ENCODE data around the gene GPR137.

GPR137 gene

GRCh38 chr11:64249038-64249437 is 36.6 kb upstream of the GPR137 start:
- no peak for DNase-seq (ENCODE audit: low read depth)

- no peak for DNase-seq (ENCODE audit: low read depth)
Observed at GRCh38 chr11:64249563-64250414, 35.9 kb upstream of the GPR137 start.

DNA sequence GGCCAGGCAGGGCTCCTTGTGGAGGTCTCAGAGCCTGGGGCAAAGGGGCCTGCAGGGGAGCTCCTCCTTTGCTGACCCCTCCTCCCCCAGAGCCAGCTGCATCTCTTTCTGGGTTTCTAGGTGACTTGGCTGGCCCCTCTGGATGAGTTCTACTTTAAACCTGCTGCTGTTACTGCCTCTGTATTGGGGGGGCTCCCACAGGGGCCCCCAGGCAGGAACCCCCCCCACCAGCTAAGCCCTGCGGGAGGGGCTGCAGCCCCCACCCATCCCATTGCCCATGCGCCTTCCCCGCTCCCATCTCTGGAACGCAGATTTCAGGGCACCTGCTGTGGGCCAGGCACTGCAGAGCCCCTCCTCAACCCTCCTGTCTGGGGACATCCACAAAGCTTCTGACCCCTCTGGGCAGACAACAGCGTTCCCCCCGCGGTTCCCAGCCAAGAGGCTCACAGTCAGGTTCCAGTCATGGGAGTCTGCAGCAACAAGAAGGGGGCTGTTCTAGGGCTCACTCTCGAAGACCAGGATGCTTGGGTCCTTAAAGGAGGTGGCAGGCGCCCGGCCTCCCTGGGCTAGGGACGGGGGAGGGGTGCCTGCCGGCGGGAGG is 35.1 kb upstream of the GPR137 start:
- DNase-seq (ENCODE audit: low read depth), result no peak

GRCh38 chr11:64251016-64251752 is 34.5 kb upstream of the GPR137 start, which contains the start of gene PLCB3:
Gene PLCB3 (plus strand): TSS chr11:64251530. CDS start chr11:64251650, 120 bp downstream.
- DNase-seq (ENCODE audit: low read depth), result peak; percentile 70

GRCh38 chr11:64251753-64252002 is 34.0 kb upstream of the GPR137 start:
- no peak for DNase-seq (ENCODE audit: low read depth)

DNA sequence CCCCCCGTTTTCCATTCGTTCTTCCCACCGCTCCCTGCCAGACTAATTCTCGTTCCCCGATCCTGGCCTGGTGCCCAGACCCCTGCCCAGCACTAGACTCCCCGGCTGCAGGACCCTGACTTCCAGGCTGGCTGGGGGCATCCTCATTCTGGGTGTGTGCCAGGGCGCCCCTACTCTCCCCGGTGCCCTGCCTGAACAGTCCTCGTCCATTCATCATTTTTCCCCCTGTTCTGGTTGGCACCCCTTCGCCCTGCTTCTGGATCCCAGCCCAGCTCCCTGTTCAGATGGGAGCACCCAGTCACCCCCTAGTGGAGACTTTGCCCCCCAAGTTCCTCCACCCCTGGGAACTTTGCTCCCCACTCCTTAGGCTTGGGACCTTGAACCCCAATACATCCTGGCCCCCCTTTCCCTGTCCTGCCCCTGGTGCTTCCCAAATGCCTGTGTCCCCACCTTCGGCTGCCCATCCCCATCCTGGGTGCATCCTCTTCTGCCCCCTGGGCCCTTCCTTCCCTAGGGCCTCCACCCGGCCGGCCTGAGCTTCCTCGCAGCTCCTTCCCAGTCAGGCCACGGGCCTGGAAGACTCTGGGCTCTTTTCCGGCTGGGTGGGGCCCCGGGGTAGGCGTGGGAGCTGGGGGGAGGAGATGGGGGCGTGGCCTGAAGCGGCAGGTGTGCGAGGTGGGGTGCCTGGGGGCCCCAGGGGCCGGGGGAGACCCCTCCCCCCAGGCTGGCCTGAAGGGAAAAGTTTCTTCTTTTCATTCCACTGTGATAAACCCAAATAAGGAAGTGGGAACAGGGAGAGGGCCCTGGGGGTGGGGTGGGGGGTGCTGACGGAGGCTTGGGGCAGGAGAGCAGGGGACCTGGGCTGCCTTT is 33.4 kb upstream of the GPR137 start:
- no peak for DNase-seq (ENCODE audit: low read depth)

GRCh38 chr11:64253043-64253442 is 32.6 kb upstream of the GPR137 start:
- no peak for DNase-seq (ENCODE audit: low read depth)

DNA sequence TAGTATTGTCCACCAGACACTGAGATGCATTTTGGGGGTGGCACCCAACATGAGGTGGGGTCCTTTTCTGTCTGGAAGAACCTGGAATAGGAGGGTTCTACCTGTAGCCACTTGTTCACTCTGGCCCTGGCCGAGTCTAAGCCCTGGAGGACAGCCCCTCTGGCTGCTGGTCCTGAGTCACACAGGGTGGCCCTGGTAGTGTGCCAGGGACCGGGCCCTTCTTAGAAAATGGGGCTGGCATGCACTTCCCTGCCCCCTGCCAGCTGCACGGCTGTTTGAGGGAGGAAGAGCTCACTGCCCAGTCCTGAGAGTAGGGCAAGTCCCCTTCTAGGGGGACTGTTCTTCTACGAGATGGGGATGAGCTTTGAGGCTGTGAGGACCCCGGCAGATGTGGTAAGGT is 32.2 kb upstream of the GPR137 start:
- no peak for DNase-seq (ENCODE audit: low read depth)

DNA sequence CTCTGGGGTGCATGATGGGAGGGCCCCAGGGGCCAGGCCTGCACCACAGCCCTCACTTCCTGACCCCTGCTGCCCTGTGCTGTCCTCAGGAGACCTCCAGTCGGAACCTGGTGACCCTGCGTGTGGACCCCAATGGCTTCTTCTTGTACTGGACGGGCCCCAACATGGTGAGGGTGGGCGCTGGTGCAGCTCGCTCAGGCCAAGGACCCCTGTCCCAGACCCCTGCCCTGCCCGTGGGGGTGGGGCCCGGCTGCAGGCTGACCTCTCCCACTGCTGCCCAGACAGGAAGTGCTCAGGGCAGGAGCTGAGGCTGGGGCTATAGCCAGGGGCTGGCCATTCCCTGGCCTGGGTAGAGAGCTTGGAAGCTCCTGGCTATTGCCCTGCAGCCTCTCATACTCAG is 31.3 kb upstream of the GPR137 start:
- no peak for DNase-seq (ENCODE audit: low read depth)

DNA sequence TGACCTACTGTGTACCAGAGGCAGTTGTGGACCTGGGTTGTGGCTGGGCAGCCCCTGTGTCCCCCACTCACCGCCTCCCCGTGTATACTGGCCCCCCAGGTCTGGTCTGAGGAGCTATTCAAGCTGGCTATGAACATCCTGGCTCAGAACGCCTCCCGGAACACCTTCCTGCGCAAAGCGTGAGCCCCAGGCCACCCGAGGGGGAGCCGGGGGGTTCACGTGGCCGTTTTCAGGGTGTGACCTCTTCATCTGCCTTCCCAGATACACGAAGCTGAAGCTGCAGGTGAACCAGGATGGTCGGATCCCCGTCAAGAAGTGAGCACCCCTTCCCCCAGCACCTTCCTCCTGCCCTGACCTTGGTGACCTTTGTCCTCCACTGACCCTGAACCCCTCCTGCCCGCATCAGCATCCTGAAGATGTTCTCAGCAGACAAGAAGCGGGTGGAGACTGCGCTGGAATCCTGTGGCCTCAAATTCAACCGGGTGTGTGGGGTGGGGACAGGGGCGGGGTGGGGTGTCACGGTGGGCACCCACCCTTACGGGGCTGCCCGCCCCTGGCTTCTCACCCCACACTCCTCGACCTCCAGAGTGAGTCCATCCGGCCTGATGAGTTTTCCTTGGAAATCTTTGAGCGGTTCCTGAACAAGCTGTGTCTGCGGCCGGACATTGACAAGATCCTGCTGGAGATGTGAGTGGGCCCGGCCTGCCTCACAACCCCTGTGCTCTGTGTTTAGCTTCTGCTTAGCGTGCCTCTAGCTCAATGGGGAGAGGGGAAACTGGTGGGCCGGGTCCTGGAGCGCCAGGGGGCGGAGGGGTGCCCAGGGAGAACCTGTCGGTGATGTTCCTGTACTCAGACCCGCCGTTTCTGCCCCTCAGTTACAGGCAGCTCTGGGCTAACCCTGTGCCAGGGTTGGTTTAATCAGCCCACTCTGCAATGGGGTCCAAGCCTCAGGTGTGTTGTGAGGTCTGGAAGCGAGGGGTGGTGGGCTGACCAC is 30.2 kb upstream of the GPR137 start:
- no peak for DNase-seq (ENCODE audit: low read depth)

- no peak for DNase-seq (ENCODE audit: low read depth)
Observed at GRCh38 chr11:64256300-64256699, 29.3 kb upstream of the GPR137 start.

DNA sequence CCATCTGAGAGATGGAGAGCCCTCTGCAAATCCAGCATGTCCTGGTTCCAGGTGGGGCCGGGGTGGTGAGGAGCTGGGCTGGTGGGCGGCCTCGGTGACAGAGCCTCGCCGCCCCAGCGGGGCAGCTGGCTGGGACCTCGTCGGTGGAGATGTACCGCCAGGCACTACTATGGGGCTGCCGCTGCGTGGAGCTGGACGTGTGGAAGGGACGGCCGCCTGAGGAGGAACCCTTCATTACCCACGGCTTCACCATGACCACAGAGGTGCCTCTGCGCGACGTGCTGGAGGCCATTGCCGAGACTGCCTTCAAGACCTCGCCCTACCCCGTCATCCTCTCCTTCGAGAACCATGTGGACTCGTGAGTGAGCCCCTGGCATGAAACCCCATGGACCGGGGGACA is 27.3 kb upstream of the GPR137 start:
- no peak for DNase-seq (ENCODE audit: low read depth)

DNA sequence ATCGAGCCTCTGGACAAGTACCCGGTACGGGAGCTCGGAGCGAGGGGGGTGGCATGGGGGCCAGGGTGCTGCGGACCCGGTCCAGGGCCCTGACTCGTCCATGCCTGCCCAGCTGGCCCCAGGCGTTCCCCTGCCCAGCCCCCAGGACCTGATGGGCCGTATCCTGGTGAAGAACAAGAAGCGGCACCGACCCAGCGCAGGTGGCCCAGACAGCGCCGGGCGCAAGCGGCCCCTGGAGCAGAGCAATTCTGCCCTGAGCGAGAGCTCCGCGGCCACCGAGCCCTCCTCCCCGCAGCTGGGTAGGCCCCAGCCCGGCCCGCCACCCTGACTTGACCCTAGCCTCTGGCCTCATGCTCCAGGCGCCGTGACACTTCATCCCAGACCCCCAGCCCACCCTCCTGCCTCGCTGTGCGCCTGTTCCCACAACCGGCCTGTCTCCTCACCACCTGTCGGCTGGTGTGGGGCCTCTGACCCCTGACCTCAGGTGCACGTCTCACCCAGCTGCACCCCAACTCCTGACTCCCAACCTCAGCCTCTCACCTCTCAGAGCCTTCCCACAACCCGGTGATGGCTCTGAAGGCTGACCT is 26.6 kb upstream of the GPR137 start:
- DNase-seq (ENCODE audit: low read depth), result no peak

DNA sequence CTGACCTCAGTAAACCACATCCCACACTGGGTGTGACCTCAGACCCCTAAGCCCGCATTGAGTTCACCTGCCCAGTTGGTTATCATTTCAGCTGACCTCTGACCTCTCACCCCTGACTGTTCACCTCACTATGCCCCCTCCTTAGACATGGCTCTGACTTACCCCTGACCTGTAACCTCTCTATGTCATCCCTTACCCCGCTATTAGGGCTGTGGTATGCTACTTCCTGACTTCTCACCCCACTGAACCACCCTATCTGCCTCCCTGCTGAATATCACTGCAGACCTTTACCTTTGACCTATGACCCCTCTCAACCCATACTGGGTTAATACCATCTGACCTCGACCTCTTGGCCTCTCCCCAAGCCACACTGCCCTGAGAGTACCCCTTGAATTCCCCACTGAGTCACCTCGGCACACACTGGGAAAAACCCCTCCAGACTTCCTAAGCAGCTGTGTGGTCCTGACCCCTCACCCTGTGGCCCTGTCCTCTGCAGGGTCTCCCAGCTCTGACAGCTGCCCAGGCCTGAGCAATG is 26.0 kb upstream of the GPR137 start:
- no peak for DNase-seq (ENCODE audit: low read depth)

- no peak for DNase-seq (ENCODE audit: low read depth)
Observed at GRCh38 chr11:64260147-64260708, 25.4 kb upstream of the GPR137 start.

- no peak for DNase-seq (ENCODE audit: low read depth)
Observed at GRCh38 chr11:64261556-64262080, 24.0 kb upstream of the GPR137 start.

DNA sequence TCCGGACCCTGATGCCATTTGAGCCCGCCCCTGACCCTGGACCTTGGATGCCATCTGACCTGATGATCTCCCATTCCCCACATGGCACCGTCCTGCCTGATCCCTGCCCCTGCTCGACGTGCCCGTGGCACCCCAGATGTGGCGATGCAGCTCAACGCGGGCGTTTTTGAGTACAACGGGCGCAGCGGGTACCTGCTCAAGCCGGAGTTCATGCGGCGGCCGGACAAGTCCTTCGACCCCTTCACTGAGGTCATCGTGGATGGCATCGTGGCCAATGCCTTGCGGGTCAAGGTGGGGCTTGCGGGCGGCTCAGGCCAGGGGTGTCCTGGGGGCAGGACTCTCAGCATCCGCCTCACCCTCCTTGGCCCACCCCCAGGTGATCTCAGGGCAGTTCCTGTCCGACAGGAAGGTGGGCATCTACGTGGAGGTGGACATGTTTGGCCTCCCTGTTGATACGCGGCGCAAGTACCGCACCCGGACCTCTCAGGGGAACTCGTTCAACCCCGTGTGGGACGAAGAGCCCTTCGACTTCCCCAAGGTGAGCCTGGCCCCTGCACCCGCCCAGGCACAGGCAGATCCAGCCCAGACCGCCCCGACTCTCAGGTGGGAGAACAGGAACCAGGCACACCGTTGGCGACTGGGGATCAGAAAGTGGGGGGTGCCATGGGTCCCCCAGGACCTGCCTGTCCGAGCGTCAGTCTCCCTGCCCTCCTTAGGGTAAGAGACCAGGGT is 23.2 kb upstream of the GPR137 start:
- no peak for DNase-seq (ENCODE audit: low read depth)

GRCh38 chr11:64263021-64263946 is 22.4 kb upstream of the GPR137 start:
- DNase-seq (ENCODE audit: low read depth), result no peak
